Measurements from ENCODE around the gene WDR70.
"Not testable (repeated sequence)": the region's sequence is repeated elsewhere in the genome, so short reads cannot be mapped to it uniquely, and the experiment has no call there.

WDR70 gene

GRCh38 chr5:37771203-37771611, 392.1 kb downstream of the WDR70 start:
- no peak for DNase-seq

DNA sequence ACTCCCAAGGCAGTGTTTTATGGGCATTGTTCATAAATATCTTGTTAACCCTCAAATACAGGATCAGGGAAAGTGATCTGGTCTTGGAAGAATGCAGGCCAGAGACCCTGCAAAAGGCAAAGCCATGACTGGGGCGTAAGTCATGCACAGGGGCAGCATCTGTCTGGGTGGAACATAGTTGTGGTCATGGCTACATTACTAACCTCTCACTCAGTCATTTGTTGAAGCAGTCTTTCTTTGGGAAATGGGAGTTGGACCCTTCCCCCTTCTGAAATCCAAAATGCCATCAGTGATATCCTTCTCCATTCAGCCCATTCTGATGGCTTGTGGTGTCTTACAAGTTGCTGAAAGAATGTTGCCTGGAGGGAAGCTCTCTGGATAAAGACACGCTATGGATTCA, 392.6 kb downstream of the WDR70 start:
- DNase-seq, result no peak

GRCh38 chr5:37772255-37772654, 393.1 kb downstream of the WDR70 start:
- DNase-seq, result no peak

DNA sequence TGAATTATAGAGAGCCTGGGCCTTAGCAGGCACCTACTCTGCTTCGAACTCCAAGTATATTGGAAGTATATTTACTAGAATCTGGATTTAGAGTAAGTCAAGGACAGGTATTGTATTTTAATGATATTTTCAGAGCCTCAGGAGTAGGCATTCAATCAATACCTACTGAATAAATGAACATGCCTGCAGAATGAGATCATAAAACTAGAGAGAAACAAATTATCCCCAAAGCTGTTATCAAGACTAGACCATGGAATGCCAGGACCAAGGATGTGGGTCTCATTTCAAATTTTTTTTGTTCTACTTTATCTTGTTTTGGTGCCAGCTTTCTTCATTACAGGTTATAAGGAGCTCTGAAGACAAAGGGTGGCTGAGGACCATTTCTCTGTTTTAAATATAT, 394.7 kb downstream of the WDR70 start:
- no peak for DNase-seq

DNA sequence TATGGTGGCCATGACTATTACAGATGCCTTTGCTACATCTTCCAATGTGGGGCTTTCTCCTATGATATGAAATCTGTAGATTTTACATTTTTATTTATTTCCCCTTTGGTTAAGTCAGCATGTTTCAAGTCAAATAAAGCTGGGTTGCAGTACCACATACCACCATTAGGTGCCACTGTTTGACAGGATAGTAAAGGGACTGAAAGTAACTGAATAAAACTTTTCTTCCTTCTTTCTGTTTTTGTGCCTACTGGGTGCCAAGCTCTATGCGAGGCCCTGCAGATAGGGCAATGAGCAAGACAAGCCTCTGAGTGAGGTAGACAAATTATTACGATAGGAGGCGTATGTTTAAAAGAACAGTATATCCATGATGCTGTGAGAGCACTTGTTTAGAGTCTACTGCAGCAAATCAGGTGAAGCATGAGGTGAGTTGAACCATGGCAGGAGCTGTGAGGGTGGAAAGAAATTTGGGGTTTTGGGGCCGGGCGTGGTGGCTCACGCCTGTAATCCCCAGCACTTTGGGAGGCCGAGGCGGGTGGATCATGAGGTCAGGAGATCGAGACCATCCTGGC, 395.9 kb downstream of the WDR70 start:
- DNase-seq, result no peak

- DNase-seq, result no peak
These were observed 397.7 kb downstream of the WDR70 start for GRCh38 chr5:37776826-37777225.

- DNase-seq, result no peak
These were observed 398.5 kb downstream of the WDR70 start for GRCh38 chr5:37777432-37778130.

DNA sequence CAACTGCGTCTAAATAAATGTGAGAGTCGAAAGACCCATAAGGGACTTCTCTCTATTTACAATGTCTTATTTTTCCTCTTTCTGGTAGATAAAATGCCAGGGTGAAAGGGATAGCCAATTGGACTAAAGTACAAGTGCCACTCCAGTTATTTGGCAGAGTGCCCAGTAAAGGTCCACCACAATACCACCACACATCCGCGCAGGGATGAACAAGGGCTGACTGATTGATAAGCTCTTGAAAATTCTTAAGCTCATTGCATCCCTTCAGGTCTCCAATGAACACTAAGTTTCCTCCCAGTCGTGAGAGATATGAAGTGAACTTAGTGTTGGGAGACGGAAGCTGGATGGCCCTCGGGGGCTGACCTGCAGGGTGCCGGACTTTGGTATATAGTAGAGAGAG, 402.3 kb downstream of the WDR70 start:
- not testable (repeated sequence) for DNase-seq

DNA sequence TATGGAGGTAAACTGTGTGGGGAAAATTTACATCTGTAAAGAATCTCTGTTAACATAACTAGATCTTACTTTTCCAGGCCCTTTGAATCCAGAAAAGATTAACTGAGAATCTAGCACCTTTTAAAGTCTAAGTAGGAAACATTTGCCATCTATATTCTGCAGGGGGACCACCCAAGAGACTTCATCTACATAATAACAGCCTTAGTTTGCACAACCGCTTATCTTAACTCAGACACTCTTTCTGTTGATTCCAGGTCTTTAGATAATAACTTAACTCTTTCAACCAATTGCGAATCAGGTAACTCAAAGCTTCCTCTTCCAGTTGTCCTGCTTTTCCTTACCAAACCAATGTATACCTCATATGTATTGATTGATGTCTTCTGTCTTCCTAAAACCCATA, 407.3 kb downstream of the WDR70 start:
- no peak for DNase-seq

- no peak for DNase-seq
These were observed 407.9 kb downstream of the WDR70 start for GRCh38 chr5:37786862-37787519.

DNA sequence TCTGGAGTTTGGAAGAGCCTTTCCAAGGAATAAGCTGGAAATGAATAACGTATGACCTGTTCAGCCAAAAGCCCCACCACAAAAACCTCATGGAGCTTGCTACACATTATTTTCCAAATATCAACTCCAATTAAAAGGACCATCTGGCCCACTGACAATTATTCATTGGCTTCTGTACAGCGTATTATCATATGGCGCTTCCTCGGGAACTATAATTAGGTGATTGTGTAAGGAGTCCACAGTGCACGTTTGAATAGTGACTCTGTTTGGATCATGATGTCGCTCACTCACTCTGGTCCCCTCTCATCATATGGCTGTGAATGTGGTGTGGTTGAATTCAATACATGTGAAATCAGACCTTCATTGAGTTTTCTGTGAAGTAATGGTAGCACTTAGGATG, 408.6 kb downstream of the WDR70 start:
- no peak for DNase-seq

- DNase-seq, result no peak
These were observed 410.9 kb downstream of the WDR70 start for GRCh38 chr5:37789991-37790390.

DNA sequence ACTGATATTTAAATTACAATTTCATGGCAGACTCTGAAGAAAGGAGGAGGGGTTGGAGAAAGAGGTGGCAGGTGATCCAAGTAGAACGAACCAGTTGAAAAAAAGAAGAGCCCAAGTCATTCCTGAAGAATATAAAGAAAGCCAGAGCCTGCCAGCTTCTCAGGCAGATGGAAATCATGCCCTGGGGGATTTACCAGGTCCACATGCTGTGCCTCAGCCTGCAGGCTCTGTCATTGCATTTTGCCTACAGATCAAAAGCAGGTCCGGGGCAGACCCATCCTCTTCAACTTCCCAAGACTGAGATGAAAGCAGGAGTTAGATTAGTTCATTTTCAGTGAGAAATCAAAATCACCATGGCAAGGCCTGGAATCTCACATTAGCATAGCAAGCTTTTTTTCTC, 412.2 kb downstream of the WDR70 start:
- no peak for DNase-seq

- no peak for DNase-seq
These were observed 414.0 kb downstream of the WDR70 start for GRCh38 chr5:37792975-37793631.

GRCh38 chr5:37795292-37795691, 416.2 kb downstream of the WDR70 start:
- DNase-seq, result not testable (repeated sequence)

- DNase-seq, result not testable (repeated sequence)
These were observed 417.3 kb downstream of the WDR70 start for GRCh38 chr5:37796435-37796834.

- no peak for DNase-seq
These were observed 420.8 kb downstream of the WDR70 start for GRCh38 chr5:37799865-37800421.

DNA sequence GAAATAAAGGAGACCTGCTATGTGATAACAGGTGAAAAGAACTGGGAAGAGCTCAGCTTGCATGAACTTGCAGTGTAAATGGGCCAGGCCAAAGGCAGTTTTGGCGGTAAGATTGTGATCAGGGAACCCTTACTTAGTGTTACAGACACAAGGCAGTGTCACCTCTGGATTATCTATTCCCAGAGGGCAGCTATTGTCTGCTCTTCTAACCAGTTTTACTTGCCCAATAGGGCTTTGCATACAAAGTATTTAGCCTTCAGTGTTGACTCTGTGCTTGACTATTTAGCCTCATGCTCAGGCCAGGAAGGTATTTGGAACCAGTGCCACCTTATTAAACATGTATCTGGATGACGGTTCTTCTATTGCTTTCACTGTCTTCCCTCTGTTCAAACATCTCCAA, 422.4 kb downstream of the WDR70 start:
- no peak for DNase-seq

All from activated CD8-positive, alpha-beta memory T cell treated with anti-CD3 and anti-CD28 coated beads, Interleukin-2, amount 50 U/mL, for 4 hours (primary cell).